ENCODE measurements around the gene SCIN.
"Not testable (repeated sequence)": the region's sequence is repeated elsewhere in the genome, so short reads cannot be mapped to it uniquely, and the experiment has no call there.

Gene SCIN

GRCh38 chr7:12689451-12689850 lies 118.9 kb downstream of the SCIN start:
- Histone ChIP-seq H3K9ac (ENCODE audit: low read depth, low read length) (0 out of 2 replicates have a peak overlapping the region, but pooled peaks have one; percentile 36), H3K4me3 (ENCODE audit: low read depth, low read length) (peak overlapping the region; percentile 63), H3K27me3 (ENCODE audit: control insufficient read depth, insufficient read depth, low read length) (no peaks in the 10 kb centered on the region), H3K36me3 (ENCODE audit: control insufficient read depth, insufficient read depth, low read length) (no peaks in the 10 kb centered on the region; the same call in 1 of the 2 replicates), H3K4me1 (ENCODE audit: control insufficient read depth, insufficient read depth, low read length) (peaks cover 32% of the 10 kb centered on the region), H3K27ac (ENCODE audit: low read depth, low read length) (no peak overlapping the region), H3K9me3 (ENCODE audit: control insufficient read depth, insufficient read depth, low read length) (no peaks in the 10 kb centered on the region)

DNA sequence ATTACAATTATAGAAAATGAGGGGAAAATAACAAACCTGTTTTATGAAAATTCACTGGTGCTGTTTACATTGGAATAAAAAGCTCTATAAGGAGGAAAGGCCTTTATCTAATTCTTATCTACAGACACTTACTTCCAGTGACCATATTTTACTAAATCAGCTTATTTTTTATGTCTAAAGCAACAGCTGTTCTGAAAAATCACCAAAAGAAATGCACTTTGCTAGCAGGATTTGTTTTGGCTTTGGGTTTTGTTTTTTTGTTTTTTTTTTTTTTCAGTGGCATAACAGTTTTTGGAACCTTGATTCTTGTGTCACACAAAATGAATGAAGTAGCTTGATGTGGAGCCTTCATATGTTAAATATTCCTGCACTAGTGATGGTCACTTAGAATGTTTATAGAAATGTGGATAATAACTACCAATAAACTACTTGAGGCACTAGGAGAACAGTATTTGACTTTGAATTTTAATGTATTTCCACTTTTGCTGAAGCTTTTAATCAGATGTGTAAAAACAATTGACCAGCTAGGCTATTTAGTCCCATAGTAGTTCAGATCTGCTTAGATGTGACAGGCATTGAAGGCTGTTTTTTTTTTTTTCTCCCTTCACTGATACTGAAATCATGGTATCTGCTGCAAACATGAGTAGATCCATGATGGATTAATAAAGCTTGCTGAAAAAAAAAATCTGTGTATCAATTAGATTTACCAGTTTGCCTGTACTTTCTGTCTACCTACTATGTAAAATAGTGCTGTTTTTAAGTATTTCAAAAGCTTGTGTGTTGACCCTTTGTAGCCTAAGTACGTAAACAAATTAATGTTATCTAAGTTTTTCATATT lies 119.7 kb downstream of the SCIN start:
- H3K9ac ChIP-seq (ENCODE audit: low read depth, low read length) = no peak overlapping the region

DNA sequence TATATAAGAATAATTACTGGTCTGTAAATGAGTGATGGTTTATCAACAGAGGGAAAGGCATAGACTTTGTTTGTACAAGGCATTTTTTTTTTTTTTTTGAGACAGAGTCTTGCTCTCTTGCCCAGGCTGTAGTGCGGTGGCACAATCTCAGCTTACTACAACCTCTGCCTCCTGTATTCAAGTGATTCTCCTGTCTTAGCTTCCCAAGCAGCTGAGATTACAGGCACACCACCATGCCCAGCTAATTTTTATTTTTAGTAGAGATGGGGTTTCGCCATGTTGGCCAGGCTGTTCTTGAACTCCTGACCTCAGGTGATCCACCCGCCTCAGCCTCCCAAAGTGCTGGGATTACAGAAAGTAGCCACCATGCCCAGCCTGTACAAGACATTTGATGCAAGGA lies 120.9 kb downstream of the SCIN start:
- peaks cover 28% of the 10 kb centered on the region for H3K4me1 ChIP-seq (ENCODE audit: control insufficient read depth, insufficient read depth, low read length)
- H3K4me3 ChIP-seq (ENCODE audit: low read depth, low read length); H3K9ac ChIP-seq (ENCODE audit: low read depth, low read length); H3K27ac ChIP-seq (ENCODE audit: low read depth, low read length); H3K36me3 ChIP-seq (ENCODE audit: control insufficient read depth, insufficient read depth, low read length); H3K27me3 ChIP-seq (ENCODE audit: control insufficient read depth, insufficient read depth, low read length); H3K9me3 ChIP-seq (ENCODE audit: control insufficient read depth, insufficient read depth, low read length): not testable (repeated sequence)

More for the DNA sequence above, 119.7 kb downstream of the SCIN start:
- Histone ChIP-seq H3K36me3 (ENCODE audit: control insufficient read depth, insufficient read depth, low read length) (no peaks in the 10 kb centered on the region; the same call in 1 of the 2 replicates), H3K4me1 (ENCODE audit: control insufficient read depth, insufficient read depth, low read length) (peaks cover 38% of the 10 kb centered on the region), H3K4me3 (ENCODE audit: low read depth, low read length) (peak overlapping the region; percentile 63), H3K9me3 (ENCODE audit: control insufficient read depth, insufficient read depth, low read length) (no peaks in the 10 kb centered on the region), H3K27me3 (ENCODE audit: control insufficient read depth, insufficient read depth, low read length) (no peaks in the 10 kb centered on the region), H3K27ac (ENCODE audit: low read depth, low read length) (no peak overlapping the region)

DNA sequence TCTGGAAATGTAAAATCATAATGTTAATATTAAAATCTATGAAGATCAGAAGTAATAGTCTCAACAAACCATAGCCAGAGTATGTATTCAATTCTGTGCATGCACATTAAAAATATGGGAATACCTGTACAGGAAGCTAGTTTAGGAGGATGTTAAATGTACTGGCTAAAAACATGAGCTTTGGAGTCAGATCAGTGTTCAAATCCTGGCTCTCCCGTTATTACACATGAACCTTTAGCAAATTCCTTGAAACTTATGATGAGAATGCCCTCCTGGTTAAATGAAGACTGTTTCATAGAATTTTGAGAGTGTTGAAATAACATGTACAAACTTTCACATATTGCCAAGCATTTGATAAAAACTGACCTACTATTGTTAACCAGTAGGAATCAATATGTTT lies 121.5 kb downstream of the SCIN start:
- Histone ChIP-seq H3K9me3 (ENCODE audit: control insufficient read depth, insufficient read depth, low read length) (no peaks in the 10 kb centered on the region), H3K27ac (ENCODE audit: low read depth, low read length) (no peak overlapping the region), H3K36me3 (ENCODE audit: control insufficient read depth, insufficient read depth, low read length) (no peaks in the 10 kb centered on the region; the same call in 1 of the 2 replicates), H3K4me3 (ENCODE audit: low read depth, low read length) (no peak overlapping the region), H3K9ac (ENCODE audit: low read depth, low read length) (no peak overlapping the region), H3K27me3 (ENCODE audit: control insufficient read depth, insufficient read depth, low read length) (no peaks in the 10 kb centered on the region), H3K4me1 (ENCODE audit: control insufficient read depth, insufficient read depth, low read length) (peaks cover 27% of the 10 kb centered on the region)

DNA sequence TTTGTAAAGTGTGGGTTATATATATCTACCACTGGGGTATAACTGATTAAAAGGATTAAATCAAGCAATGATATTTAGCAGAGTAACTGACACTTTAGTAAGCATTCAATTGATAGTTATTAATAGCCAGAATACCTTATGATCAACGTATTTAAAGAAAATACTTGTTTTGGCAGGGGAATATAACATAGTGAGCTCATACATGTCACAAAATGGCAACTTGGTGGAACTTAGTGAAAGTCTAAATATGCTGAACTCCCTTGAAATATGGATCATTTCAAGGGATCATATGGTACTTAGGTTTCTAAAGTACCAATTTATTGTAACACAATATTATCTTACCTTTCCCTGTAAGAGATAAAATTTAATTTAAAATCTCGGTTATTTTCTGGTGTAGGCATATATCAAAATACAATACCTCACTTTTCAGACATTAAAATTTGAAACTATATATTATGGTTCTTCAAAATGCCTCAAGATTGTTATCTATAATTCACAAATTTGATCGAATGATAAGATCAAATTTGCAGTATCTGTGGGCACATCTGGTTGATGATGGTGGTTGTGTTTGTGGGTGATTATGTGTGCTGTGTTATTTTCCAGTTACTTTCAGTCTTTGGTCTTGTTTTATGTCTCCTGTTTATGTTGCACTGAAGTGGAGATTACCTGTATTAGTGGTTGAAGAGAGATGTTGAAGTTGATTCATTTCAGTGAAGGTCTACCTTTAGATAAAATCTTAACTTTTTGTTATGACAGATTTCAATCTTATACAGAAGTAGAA lies 122.1 kb downstream of the SCIN start:
- Histone ChIP-seq H3K4me1 (ENCODE audit: control insufficient read depth, insufficient read depth, low read length) (peaks cover 27% of the 10 kb centered on the region), H3K9me3 (ENCODE audit: control insufficient read depth, insufficient read depth, low read length) (no peaks in the 10 kb centered on the region), H3K36me3 (ENCODE audit: control insufficient read depth, insufficient read depth, low read length) (no peaks in the 10 kb centered on the region; the same call in 1 of the 2 replicates), H3K27ac (ENCODE audit: low read depth, low read length) (no peak overlapping the region), H3K4me3 (ENCODE audit: low read depth, low read length) (no peak overlapping the region), H3K9ac (ENCODE audit: low read depth, low read length) (no peak overlapping the region), H3K27me3 (ENCODE audit: control insufficient read depth, insufficient read depth, low read length) (no peaks in the 10 kb centered on the region)

DNA sequence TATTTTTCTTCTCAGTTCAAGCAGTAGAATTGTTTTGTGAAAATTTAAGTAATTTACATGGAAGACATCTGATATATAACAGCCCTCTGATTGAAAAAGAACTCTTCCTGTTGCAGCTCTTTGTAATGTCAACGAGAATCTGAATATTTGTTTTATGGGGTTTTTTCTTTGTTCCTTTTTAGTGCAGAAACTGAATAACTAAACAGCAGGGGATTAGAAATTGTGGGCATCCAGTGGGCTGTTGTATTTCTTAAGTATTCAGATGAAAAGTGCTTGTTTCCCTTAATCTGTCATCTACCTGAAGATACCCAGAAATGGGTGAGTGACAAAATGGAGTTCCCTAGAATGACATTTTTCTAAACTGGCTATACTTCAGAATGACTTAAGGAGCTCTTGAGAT lies 124.3 kb downstream of the SCIN start:
- peak overlapping the region; percentile 12 for H3K27ac ChIP-seq (ENCODE audit: low read depth, low read length)
- no peaks in the 10 kb centered on the region for H3K9me3 ChIP-seq (ENCODE audit: control insufficient read depth, insufficient read depth, low read length)
- peaks cover 20% of the 10 kb centered on the region for H3K4me1 ChIP-seq (ENCODE audit: control insufficient read depth, insufficient read depth, low read length)
- no peak overlapping the region for H3K4me3 ChIP-seq (ENCODE audit: low read depth, low read length)
- H3K36me3 ChIP-seq (ENCODE audit: control insufficient read depth, insufficient read depth, low read length) = no peaks in the 10 kb centered on the region
- H3K9ac ChIP-seq (ENCODE audit: low read depth, low read length) = no peak overlapping the region
- H3K27me3 ChIP-seq (ENCODE audit: control insufficient read depth, insufficient read depth, low read length) = no peaks in the 10 kb centered on the region

GRCh38 chr7:12695965-12696364 lies 125.4 kb downstream of the SCIN start:
- no peak overlapping the region for H3K9ac ChIP-seq (ENCODE audit: low read depth, low read length)
- no peaks in the 10 kb centered on the region for H3K27me3 ChIP-seq (ENCODE audit: control insufficient read depth, insufficient read depth, low read length)
- no peaks in the 10 kb centered on the region for H3K36me3 ChIP-seq (ENCODE audit: control insufficient read depth, insufficient read depth, low read length)
- H3K4me3 ChIP-seq (ENCODE audit: low read depth, low read length) = no peak overlapping the region
- peaks cover 9% of the 10 kb centered on the region; the same call in 1 of the 2 replicates for H3K4me1 ChIP-seq (ENCODE audit: control insufficient read depth, insufficient read depth, low read length)
- no peaks in the 10 kb centered on the region for H3K9me3 ChIP-seq (ENCODE audit: control insufficient read depth, insufficient read depth, low read length)
- no peak overlapping the region for H3K27ac ChIP-seq (ENCODE audit: low read depth, low read length)

DNA sequence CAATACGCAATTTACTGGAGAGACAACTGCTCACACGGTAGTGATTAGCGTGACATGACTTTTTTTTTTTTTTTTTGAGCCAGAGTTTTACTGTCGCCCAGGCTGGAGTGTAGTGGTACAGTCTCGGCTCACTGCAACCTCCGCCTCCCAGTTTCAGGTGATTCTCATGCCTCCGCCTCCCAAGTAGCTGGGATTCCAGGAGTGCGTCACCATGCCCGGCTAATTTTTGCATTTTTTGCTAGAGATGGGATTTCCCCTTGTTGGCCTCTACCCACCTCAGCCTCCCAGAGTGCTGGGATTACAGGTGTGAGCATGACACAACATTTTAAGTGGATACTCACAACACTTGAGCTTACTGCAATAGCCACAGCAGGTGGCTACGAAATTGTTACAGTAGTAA lies 128.8 kb downstream of the SCIN start:
- Histone ChIP-seq H3K27ac (ENCODE audit: low read depth, low read length) (no peak overlapping the region), H3K4me1 (ENCODE audit: control insufficient read depth, insufficient read depth, low read length) (peaks cover 8% of the 10 kb centered on the region; the same call in 1 of the 2 replicates), H3K36me3 (ENCODE audit: control insufficient read depth, insufficient read depth, low read length) (no peaks in the 10 kb centered on the region), H3K9me3 (ENCODE audit: control insufficient read depth, insufficient read depth, low read length) (no peaks in the 10 kb centered on the region), H3K4me3 (ENCODE audit: low read depth, low read length) (no peak overlapping the region), H3K9ac (ENCODE audit: low read depth, low read length) (no peak overlapping the region), H3K27me3 (ENCODE audit: control insufficient read depth, insufficient read depth, low read length) (no peaks in the 10 kb centered on the region)

GRCh38 chr7:12701433-12701832 lies 130.9 kb downstream of the SCIN start:
- Histone ChIP-seq H3K9ac (ENCODE audit: low read depth, low read length) (no peak overlapping the region), H3K4me3 (ENCODE audit: low read depth, low read length) (no peak overlapping the region), H3K27ac (ENCODE audit: low read depth, low read length) (no peak overlapping the region), H3K27me3 (ENCODE audit: control insufficient read depth, insufficient read depth, low read length) (no peaks in the 10 kb centered on the region), H3K9me3 (ENCODE audit: control insufficient read depth, insufficient read depth, low read length) (no peaks in the 10 kb centered on the region), H3K4me1 (ENCODE audit: control insufficient read depth, insufficient read depth, low read length) (no peaks in the 10 kb centered on the region), H3K36me3 (ENCODE audit: control insufficient read depth, insufficient read depth, low read length) (no peaks in the 10 kb centered on the region)

DNA sequence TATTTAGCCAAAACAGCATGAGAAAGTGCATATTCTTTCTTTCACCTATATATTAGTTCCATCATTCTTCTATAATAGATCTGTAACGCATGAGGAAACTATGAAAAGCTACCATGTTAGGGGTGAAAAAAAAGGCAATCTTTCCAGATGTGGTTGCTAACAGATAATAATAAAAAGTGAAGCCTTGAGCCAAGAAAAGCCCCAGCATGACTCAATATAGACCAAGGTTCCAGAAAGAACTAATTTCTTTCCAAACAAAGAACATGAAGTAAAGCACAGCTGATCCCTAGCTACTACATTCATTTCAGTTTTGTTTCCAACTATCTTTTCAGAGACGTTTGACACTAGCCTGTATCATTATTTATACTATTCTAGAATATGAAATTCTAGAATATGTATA lies 133.4 kb downstream of the SCIN start:
- H3K9ac ChIP-seq (ENCODE audit: low read depth, low read length) = no peak overlapping the region
- no peaks in the 10 kb centered on the region for H3K9me3 ChIP-seq (ENCODE audit: control insufficient read depth, insufficient read depth, low read length)
- H3K27ac ChIP-seq (ENCODE audit: low read depth, low read length) = no peak overlapping the region
- peaks cover 4% of the 10 kb centered on the region; the same call in 1 of the 2 replicates for H3K4me1 ChIP-seq (ENCODE audit: control insufficient read depth, insufficient read depth, low read length)
- no peaks in the 10 kb centered on the region for H3K27me3 ChIP-seq (ENCODE audit: control insufficient read depth, insufficient read depth, low read length)
- no peaks in the 10 kb centered on the region for H3K36me3 ChIP-seq (ENCODE audit: control insufficient read depth, insufficient read depth, low read length)
- H3K4me3 ChIP-seq (ENCODE audit: low read depth, low read length) = no peak overlapping the region

DNA sequence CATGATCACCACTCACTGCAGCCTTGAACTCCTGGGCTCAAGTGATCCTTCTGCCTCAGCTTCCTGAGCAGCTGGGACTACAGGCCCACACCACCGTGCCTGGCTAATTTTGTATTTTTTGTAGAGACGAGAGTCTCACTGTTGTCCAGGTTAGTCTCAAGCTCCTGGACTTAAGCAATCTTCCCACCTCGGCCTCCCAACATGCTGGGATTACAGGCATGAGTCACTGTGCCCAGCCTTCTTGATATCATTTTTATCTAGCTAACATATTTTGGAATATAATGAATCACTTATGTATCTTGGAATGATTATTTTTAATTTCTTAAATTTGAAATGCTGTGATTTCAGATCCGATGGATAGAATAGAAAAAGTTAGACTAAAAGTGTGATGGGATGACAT lies 135.4 kb downstream of the SCIN start:
- H3K4me3 ChIP-seq (ENCODE audit: low read depth, low read length) = no peak overlapping the region
- H3K4me1 ChIP-seq (ENCODE audit: control insufficient read depth, insufficient read depth, low read length) = peaks cover 4% of the 10 kb centered on the region; the same call in 1 of the 2 replicates
- no peaks in the 10 kb centered on the region for H3K36me3 ChIP-seq (ENCODE audit: control insufficient read depth, insufficient read depth, low read length)
- no peaks in the 10 kb centered on the region for H3K9me3 ChIP-seq (ENCODE audit: control insufficient read depth, insufficient read depth, low read length)
- no peaks in the 10 kb centered on the region for H3K27me3 ChIP-seq (ENCODE audit: control insufficient read depth, insufficient read depth, low read length)
- H3K27ac ChIP-seq (ENCODE audit: low read depth, low read length) = no peak overlapping the region
- H3K9ac ChIP-seq (ENCODE audit: low read depth, low read length) = no peak overlapping the region
